GM19023 (cell line): Measurements from ENCODE around the gene HHAT.

Source experiments
- ATAC-seq: cut with Tn5 transposase; IDR thresholded peaks from one replicate; pipeline ENCODE4 v1.9.1; 2021; ENCODE audit warnings: mild to moderate bottlenecking, moderate library complexity; ENCODE audit not compliant: unreplicated experiment

Gene HHAT

DNA sequence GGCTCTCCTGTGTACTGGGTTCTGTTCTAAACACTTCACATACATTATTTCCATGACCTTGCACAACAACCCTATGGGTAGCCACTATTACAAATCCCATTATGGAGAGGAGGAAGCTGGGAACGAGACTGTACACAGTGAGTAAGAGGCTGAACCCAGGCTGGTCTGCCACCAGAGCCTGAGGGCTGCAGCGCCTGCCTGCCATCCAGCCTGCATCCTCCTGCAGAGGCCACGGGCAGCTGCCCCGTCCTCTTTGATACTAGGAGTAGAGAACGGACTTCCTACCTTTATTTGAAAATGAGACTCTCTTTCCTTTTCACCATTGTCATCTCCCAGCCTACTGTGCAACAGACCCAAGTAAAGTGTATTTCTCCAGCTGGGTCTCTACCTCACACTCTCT is 370.0 kb downstream of the HHAT start:
- no peak for ATAC-seq

DNA sequence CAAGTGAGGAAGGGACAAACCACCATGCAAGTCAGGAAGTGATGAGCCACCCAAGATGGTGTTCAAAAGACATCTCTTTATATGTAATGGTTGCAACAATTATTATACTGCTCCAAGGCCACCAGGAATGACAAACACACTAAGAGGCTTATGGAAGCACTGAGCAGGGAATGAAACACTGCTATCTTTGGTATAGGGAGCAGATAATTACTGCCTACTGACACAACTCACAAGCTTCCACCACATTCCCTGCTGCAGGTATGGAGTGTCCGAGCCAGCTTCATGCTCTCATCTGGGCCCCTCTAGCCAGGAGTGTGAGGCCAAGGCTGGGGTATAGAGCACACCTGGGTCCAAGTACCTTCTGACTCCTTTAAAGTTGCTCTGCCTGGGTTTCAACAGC is 371.4 kb downstream of the HHAT start:
- no peak for ATAC-seq

DNA sequence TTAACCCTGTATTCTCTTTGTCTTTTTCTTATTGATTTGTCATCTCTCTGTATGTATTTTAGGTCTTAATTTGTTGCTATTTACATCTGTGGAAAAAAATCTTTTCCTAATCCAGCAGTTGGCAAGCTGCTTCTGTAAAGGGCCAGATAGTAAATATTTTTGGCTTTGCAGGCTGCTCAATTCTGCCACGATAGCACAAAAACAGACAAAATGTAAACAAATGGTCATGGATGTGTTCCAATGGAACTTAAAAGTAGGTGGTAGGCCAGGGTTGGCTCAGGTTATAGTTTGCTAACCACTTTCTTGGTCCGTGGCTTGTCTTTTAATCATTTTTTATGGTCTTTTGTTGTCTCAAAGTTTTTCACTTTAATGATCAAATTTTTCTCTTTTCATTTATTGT is 371.8 kb downstream of the HHAT start:
- no peak for ATAC-seq

DNA sequence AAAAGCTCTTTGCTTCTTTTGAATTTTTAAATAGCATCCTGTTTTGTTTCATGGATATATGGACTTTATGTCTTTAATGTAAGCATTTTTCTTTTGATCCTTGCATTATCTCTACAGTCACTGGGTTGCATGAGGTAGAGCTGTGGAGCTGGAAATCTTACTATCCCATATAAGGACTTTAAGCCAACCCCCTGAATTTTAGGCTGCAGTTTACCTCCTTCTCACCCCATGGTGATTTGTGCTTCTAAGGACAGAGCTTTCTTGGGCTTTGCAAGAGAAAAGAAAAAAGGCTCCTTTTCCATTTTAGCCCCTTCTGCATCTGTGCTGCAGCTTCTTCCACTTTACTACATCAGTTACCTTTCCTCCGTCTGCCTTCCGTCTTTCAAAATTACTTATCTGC is 373.8 kb downstream of the HHAT start:
- ATAC-seq: no peak

DNA sequence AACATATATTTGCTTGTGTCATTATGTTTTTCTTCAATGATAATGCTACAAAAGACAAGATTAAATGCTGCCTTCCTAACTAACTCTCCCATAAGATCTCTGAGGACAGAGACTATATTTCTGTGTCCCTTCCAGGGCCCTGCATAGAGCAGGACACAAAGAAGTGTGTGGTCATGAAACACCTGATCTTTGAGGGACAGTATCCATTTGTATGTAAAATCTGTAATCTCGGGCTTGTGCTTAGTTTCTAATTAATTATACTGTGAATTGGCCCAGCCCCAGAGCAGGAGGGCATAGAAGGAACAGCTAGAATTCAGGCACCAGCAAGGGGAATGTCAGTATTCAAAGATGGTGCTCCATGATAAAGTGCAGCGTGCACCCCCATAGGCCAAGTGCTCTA is 374.9 kb downstream of the HHAT start:
- no peak for ATAC-seq

DNA sequence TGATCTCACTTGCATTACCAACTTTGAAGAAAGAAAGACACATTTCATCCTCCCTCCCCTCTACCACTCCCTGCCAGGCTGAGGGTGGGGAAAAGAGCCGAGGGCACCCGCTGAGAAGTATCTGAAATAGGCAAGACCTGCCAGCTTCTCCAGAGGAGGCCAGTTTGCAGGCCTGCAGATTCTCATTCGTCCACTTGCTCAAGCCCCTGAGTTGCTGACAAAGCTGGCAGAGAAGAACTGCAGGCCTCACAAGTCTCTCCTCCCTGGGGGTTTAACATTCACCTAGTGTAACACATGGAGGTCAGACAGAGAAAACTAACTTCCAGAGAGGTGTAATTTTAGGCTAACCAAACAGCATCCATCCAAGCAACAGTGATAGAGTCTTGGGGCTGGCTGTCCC is 376.4 kb downstream of the HHAT start:
- ATAC-seq: no peak

DNA sequence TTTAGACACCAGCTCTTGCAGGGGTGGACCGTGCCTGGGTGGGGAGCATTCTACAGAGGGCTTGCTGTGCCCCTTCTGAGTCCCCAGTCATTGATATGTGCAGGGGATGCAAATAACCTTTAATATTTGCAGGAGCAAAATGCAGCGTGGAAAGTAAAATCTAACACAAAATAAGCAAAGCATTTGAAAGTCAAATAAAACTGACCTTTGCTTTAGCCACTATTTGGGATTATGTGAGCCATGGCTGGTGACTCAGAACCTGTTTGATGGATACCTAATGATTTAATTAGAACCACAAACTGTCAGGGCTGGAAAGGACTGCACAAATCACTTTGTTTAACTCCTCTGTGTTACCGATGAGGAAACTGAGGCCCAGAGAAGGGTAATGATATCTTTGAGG is 377.5 kb downstream of the HHAT start:
- no peak for ATAC-seq

DNA sequence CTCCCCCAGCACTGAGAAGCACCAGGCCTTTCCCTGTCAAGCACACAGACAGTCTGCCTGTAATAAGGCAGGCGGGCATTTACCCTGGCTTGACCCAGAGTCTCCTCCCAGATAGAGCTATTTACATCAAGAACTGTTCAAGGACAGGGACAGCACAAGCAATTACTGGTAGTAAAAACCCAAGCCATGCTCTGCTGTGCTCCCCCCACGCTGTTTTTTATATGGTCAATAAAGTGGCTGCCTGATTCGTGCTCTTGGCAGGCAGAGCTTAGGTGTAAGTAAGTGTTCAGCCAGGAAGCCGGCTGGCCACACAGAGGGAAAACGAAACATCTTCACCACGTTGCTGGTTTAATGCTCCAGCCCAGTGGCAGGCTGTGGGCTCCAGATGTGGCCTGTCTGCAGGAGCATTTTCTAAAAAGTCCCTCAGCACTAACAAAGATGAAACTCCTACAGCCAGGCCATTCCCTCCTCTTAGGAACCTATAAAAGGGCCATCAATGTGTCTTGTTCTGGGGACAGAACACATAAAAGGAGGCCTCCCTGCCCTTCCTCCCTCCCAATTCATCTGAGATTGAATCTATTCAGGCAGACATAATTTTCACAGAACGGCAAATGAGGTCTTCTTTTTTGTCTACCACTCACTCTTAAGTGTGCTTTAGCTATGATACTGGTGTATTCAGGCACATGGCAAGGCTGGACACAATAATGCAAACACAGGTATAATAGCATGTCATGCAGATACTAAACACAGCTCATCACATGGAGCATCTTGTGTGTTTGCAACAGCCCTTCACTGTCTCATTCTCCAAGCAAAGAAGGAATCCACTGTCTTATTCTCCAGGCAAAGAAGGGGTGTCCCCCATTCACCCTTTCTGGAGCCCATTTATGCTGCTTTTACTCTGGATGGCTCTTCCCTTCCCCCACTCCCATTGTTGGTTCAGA is 378.9 kb downstream of the HHAT start:
- ATAC-seq: no peak

DNA sequence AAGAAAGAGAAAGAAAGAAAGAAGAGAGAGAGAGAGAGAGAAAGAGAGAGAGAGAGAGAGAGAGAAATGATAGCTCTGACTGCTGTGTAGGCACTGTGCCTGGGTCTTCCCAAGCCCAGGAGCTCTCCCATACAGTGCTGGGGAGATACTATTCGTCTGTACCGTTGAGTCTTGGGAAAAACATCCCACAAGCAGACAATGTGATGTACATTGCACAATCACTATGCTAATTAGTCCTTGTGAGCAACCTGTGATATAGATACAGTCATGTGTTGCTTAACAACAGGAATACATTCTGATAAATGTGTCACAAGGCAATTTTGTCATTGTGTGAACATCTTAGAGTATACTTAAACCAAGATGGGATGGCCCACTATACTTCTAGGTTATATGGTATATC is 381.0 kb downstream of the HHAT start:
- no peak for ATAC-seq

DNA sequence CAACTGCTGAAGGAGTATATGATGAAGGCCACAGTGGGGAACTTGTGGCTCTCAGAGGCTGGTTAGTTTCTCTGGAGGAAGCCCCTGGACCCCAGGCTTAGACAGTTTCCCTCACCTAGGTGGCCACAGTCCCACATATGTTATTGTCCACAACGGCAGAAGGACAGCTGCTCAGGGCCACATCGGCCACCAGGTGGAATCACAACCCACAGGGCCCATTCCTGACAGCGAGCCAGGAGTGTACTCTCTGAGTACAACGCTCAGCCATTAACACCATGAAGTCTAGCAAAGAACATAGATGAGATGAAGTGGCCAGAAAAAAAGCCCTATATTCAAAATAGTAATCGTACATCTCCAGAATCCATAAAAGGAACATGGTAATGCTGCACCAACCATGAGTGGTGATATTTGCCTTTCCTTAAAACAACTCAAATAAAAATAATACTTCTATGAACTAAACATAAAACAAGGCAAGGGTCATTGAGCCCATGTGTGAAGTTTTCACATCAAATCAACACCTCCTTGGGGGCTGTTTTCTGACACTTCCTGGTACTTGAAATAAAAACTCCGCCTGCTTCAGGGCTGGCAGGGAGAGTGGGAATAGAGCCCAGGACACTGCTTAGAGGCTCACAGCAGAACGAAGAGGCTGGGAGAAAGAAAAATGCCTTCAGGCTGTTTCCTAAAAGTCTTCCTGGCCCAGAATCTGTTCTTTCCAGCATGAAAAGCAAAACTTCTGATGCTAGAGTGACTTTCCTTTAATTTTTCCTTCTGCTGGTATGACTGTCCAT is 383.3 kb downstream of the HHAT start:
- no peak for ATAC-seq

DNA sequence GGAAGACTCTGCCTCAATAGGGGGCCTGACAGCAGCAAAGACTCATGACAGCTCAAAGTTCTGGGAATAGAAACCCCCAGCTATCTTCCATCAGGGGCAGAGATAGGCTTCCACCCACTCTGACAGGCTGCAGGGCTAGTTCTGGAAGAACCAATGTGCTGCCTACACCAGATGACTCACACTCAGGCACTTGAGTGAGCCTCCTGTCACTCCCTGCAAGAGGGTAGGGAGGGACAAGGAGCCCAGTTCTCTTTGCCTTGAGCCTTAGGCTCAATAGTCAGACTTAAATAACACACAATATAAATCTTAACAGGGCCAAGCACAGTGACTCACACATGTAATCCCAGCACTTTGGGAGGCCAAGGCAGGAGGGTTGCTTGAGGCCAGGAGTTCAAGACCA is 386.4 kb downstream of the HHAT start:
- ATAC-seq: no peak

DNA sequence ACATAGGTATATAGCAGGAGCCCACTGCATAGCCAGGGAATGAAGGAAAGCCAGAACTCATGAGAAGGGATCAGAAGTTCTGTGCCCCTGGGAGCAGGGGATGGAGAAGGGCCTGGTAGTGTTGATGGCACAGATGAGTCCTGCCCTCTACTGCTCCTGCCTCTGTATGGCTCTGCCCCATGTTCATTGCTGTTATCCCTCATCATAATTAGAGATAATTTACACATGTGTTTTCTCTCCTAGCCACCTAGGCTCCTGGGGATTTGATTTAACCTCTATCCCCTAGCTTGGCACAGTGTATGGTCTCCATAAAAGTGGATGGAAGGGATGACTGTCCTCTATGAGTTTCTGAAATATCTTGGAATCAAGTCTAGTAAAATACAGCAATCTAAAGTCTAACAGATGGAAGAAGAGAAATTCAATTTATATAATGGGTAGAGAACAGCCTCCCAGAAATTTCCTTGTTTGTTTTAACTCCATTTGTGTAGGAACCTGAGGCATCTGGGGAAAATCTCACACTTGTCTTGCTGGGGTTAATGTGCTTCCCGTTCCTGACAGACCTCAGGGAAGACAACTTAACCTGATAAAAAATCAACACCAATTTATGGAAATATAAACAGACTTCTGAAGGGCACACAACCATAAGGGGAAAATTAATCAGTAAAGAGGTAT is 393.8 kb downstream of the HHAT start:
- ATAC-seq: no peak

DNA sequence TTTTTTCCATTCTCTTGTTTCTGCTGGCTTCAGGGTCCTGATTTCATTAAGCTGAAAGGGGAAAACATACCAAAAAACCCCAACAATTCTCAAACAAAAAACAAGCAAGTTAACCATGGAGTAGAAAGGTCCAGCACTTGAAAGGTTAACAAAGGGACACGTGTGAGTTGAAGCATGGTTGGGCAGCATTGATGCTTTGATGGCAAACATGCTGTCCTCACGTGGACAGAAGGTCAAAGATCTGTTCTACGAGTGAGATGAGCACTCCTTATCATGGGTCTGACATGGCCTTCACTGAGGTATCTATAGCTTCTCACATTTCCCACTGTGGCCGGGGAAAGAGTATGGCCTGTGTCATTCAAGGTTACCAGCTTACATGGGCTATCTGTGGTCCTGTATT is 394.9 kb downstream of the HHAT start:
- no peak for ATAC-seq

DNA sequence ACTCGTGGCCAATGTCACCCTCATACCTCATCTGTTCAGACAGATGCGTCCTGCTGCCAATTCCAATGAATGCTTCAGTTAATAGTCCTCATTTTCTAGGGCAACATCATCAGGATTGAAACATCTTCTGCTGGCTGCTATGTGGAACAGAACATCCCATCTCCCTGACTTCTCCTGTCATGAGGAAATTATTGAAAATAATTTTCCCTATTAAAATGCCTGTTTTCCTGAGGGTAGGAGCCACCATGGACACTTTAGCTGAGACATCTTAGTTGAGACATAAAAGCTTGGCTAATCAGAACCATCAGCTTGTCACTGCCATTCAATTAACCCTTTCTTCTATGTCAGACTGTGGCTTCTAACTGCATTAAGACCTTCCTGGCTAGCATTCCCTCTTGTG is 396.1 kb downstream of the HHAT start:
- no peak for ATAC-seq
